ENCODE data around the gene GRAMD2A. TPM values are rescaled to one million over a fixed set of nuclear protein-coding genes. Genes with fewer than 3 reads are reported as not detected.

GRAMD2A gene
- total and polyA plus RNA-seq, 8 donors, result 0.19 to 0.28 TPM; not detected in 6

DNA sequence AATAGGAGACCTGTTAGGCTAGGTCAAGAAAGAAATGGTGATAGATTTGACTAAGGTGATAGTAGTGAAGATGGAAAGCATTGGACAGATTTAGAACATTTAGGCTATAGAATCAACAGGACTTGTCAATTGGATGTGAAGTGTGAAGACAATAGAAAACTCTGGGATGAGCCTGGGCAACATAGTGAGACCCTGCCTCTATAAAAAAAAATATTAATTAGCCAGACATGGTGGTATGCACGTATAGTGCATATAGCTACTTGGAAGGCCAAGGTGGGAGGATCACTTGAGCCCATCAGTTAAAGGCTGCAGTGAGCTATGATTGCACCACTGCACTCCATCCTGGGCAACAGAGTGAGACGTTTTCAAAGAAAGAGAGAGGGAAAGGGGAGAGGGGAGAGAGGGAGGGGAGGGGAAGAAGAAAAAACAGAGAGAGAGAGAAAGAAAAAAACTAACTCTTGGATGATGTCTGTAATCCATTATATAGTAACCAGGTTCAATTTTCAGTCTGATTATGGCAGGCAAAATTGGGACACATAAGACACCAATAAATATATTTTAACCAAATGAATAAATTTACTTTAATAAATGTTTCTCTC, 69.8 kb downstream of the GRAMD2A start:
- WGBS, 2 donors, result 45 to 46% methylated on average over 2 of the region's 2 CpGs
- intact Hi-C loops (cut with DNase I), result no loop called here
- no peak for FAIRE-seq
- Histone ChIP-seq H3K36me3 (no peaks in the 10 kb centered on the region), H3K27ac (no peak overlapping the region), H3K4me3 (no peak overlapping the region), H3K9me3 (no peaks in the 10 kb centered on the region), H3K4me1 (no peaks in the 10 kb centered on the region), H3K27me3 (no peaks in the 10 kb centered on the region)
- TF ChIP-seq, protein P1, sequence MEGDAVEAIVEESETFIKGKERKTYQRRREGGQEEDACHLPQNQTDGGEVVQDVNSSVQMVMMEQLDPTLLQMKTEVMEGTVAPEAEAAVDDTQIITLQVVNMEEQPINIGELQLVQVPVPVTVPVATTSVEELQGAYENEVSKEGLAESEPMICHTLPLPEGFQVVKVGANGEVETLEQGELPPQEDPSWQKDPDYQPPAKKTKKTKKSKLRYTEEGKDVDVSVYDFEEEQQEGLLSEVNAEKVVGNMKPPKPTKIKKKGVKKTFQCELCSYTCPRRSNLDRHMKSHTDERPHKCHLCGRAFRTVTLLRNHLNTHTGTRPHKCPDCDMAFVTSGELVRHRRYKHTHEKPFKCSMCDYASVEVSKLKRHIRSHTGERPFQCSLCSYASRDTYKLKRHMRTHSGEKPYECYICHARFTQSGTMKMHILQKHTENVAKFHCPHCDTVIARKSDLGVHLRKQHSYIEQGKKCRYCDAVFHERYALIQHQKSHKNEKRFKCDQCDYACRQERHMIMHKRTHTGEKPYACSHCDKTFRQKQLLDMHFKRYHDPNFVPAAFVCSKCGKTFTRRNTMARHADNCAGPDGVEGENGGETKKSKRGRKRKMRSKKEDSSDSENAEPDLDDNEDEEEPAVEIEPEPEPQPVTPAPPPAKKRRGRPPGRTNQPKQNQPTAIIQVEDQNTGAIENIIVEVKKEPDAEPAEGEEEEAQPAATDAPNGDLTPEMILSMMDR (IDR thresholded peaks at IDR 0.05), result no peak
- no peak for ATAC-seq
- DNase-seq, result no peak

- 20 to 31% methylated on average over 1 of the region's 1 CpG for WGBS, 2 donors
Measured at GRCh38 chr15:72124218-72124617, 73.4 kb downstream of the GRAMD2A start.

DNA sequence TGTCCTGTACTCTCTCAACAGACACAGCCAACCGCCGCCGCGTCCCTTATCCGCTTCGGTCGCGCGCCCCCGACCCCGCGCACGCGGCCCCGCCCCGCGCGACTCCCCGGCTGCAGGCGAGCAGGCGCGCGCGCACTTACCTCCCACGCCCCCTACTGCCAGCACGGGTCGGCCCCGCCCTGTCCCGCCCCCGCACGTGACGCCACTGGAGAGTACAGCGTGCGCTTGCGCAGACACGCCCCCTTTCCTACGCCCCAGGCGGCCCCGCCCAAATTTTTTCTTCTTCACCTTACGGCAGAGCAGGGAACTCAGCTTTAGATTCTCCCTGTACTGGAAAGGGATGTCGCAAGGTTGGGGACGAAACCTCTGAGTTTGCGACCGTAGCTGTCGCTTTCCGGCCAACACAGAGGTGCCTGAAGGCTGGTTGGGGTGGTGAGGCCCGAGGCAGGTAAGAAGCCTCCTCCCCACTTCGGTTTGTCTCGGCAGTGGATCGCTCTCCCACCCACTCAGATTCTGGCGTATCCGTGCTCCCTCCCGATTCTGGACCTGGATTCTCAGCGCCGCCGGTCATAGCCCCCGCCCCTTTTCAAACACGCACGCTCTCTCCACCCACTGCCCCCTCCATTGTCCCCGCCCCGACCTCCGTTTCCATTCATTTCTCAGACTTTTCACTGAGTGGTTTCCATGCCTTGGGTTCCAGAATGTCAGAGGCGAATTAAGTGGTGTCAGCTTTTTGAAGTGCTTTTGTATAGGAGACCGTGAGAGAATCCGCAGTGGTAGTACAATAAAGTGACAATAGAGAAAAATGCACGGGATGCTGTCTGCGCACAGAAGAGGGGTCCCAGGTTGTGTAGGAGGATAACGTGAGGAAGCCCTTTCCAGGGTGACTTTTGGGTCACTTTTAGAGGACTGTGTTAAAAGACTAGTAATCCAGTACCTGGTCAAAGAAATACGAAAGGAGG, 79.3 kb downstream of the GRAMD2A start, which contains the start of the genes MYO9A and SENP8:
Gene MYO9A, minus strand, starts transcription at position 134 of the 962 bp plus-strand sequence. CDS start 71,587 bp downstream, outside the sequence.
Gene SENP8, plus strand, starts transcription at position 387 of the 962 bp plus-strand sequence. CDS start 21,221 bp downstream, outside the sequence.
- TF ChIP-seq, protein P1 (IDR thresholded peaks at IDR 0.05), result no peak
- no peaks in the 10 kb centered on the region for H3K27me3 ChIP-seq
- H3K36me3 ChIP-seq, result no peaks in the 10 kb centered on the region
- 1% methylated on average over 55 to 69 of the region's 69 CpGs for WGBS, 2 donors
- H3K27ac ChIP-seq, result peak within 1 kb of the TSS; percentile 80 to 95 (median 86)
- no peaks in the 10 kb centered on the region for H3K9me3 ChIP-seq
- intact Hi-C loops (cut with DNase I), result no loop called here
- DNase-seq (peak; percentile 97 to 99 (median 99)), ATAC-seq (peak; percentile 84 to 92 (median 90)), FAIRE-seq (no peak)
- peaks cover 4 to 10% (median 4%) of the 10 kb centered on the region in 3 donors for H3K4me1 ChIP-seq
- H3K4me3 ChIP-seq, result peak within 1 kb of the TSS; percentile 88 to 96 (median 90)

More at GRCh38 chr15:72124218-72124617, 73.4 kb downstream of the GRAMD2A start:
- no peaks in the 10 kb centered on the region for H3K27me3 ChIP-seq
- DNase-seq, result no peak
- H3K4me3 ChIP-seq, result no peak overlapping the region
- intact Hi-C loops (cut with DNase I), result no loop called here
- no peak overlapping the region for H3K27ac ChIP-seq
- no peaks in the 10 kb centered on the region for H3K9me3 ChIP-seq
- no peak for ATAC-seq
- TF ChIP-seq, protein P1 (IDR thresholded peaks at IDR 0.05), result no peak
- no peaks in the 10 kb centered on the region for H3K36me3 ChIP-seq
- no peak for FAIRE-seq
- H3K4me1 ChIP-seq, result peaks cover 0 to under 1% (median 0%) of the 10 kb centered on the region in 3 donors

- H3K9me3 ChIP-seq, result no peaks in the 10 kb centered on the region
- H3K27me3 ChIP-seq, result no peaks in the 10 kb centered on the region
- ATAC-seq (peak; percentile 69 to 82 (median 78)), FAIRE-seq (no peak), DNase-seq (peak in 2 of 6 donors; percentile 54 to 83)
- H3K4me3 ChIP-seq, result peak overlapping the region; percentile 88 to 96 (median 90)
- H3K27ac ChIP-seq, result peak overlapping the region; percentile 62 to 95 (median 86)
- no peaks in the 10 kb centered on the region for H3K36me3 ChIP-seq
- TF ChIP-seq, protein P1 (IDR thresholded peaks at IDR 0.05), result no peak
- H3K4me1 ChIP-seq, result peaks cover 4 to 10% (median 4%) of the 10 kb centered on the region in 3 donors
- intact Hi-C loops (cut with DNase I), result no loop called here
- WGBS, 2 donors, result 0% methylated on average over 42 to 59 of the region's 59 CpGs
Measured at GRCh38 chr15:72117486-72118016, 80.0 kb downstream of the GRAMD2A start.
